Lower leg skin (tissue), 4 donors: ENCODE measurements around the gene GINS2. TPM values are rescaled to one million over a fixed set of nuclear protein-coding genes. Genes with fewer than 3 reads are reported as not detected.

ENCODE experiments used
- DNase-seq, 2 donors: peaks; one replicate each; pipeline ENCODE4 v3.0.0-alpha.2; 2019; ENCODE audit warnings: low spot score in 2 of 2
- H3K4me3 ChIP-seq: fragments of 200-600 bp; sonication (generic); 2 replicates; pipeline ENCODE4 v1.5.1; 2017; ENCODE audit warnings: mild to moderate bottlenecking, low read depth; ENCODE audit not compliant: poor library complexity, severe bottlenecking
- CTCF ChIP-seq, 3 donors: fragments of 450-650 bp; IDR thresholded peaks; one replicate each; pipeline ENCODE4 v1.5.1; 2016; ENCODE audit warnings: antibody characterized with exemption in 3 of 3, mild to moderate bottlenecking in 3 of 3, moderate library complexity in 2 of 3
- POLR2A ChIP-seq, 2 donors: fragments of 450-650 bp; IDR thresholded peaks; one replicate each; pipeline ENCODE4 v1.6.1; 2016 to 2017; ENCODE audit warnings: antibody characterized with exemption in 2 of 2, mild to moderate bottlenecking in 1 of 2, moderate library complexity in 1 of 2
- WGBS, 2 donors: methylation state at CpG; one replicate each; pipeline ENCODE4 v1.1.5; 2018; 5-methylcytosine and 5-hydroxymethylcytosine counted together
- intact Hi-C: fragments of 100-400 bp; cut with DNase I; formaldehyde crosslinking; loops from one replicate; pipeline ENCODE4 v1.15.0; 2023; ENCODE audit warnings: low total_unique reads
- total RNA-seq, 4 donors: library from RNA; depleted of rRNA; stranded (reverse); fragments of >200 nt; gene quantifications; one replicate each; pipeline ENCODE4 v1.1.0, GENCODE V29; 2016

The GINS2 gene
- total RNA-seq, 4 donors from 2014 or later, result 0.38 to 0.98 (median 0.91) TPM; not detected in 1

- intact Hi-C loops, result no loop called here
- 72 to 78% methylated on average over 13 to 24 of the region's 24 CpGs for WGBS, 2 donors
- no peak overlapping the region for H3K4me3 ChIP-seq
- DNase-seq, result no peak
- TF ChIP-seq CTCF (IDR thresholded peaks at IDR 0.05), result no peak
- no peak for TF ChIP-seq POLR2A (IDR thresholded peaks at IDR 0.05)
Measured at GRCh38 chr16:85641305-85641704, 47.4 kb downstream of the GINS2 start.

GRCh38 chr16:85640585-85640984 lies 48.2 kb downstream of the GINS2 start:
- DNase-seq, result no peak
- H3K4me3 ChIP-seq, result no peak overlapping the region
- TF ChIP-seq POLR2A (IDR thresholded peaks at IDR 0.05) (no peak), CTCF (IDR thresholded peaks at IDR 0.05) (no peak)
- WGBS, 2 donors, result 73 to 80% methylated on average over 29 to 31 of the region's 31 CpGs
- intact Hi-C loops, result no loop called here

- intact Hi-C loops, result no loop called here
- no peak overlapping the region for H3K4me3 ChIP-seq
- DNase-seq, result no peak
- no peak for TF ChIP-seq CTCF (IDR thresholded peaks at IDR 0.05)
- TF ChIP-seq POLR2A (IDR thresholded peaks at IDR 0.05), result no peak
- WGBS, 2 donors, result 54 to 67% methylated on average over 9 to 12 of the region's 13 CpGs
Measured at GRCh38 chr16:85640254-85640558, 48.5 kb downstream of the GINS2 start.

GRCh38 chr16:85639529-85640253 lies 49.1 kb downstream of the GINS2 start:
- DNase-seq, result peak in 1 of 2 donors; percentile 39
- TF ChIP-seq CTCF (IDR thresholded peaks at IDR 0.05) (no peak), POLR2A (IDR thresholded peaks at IDR 0.05) (no peak)
- no peak overlapping the region for H3K4me3 ChIP-seq
- intact Hi-C loops, result no loop called here
- WGBS, 2 donors, result 30 to 65% methylated on average over 12 to 26 of the region's 35 CpGs

GRCh38 chr16:85638695-85639409 lies 49.9 kb downstream of the GINS2 start:
- DNase-seq, result no peak
- H3K4me3 ChIP-seq, result no peak overlapping the region
- 67 to 82% methylated on average over 23 of the region's 26 CpGs for WGBS, 2 donors
- TF ChIP-seq POLR2A (IDR thresholded peaks at IDR 0.05) (no peak), CTCF (IDR thresholded peaks at IDR 0.05) (no peak)
- intact Hi-C loops, result no loop called here
